H1 (cell line): ENCODE measurements around the gene SURF1. TPM values are rescaled to one million over a fixed set of nuclear protein-coding genes. Genes with fewer than 3 reads are reported as not detected.

Source experiments
- CTCF ChIA-PET: fragments of 300-600 bp; sonication (Branson Sonifier 250); formaldehyde crosslinking; loops from one replicate; lab custom pipeline; 2021; ENCODE audit not compliant: partially characterized antibody; lab: Charles Lee
- POLR2A ChIA-PET: fragments of 300-600 bp; sonication (Branson Sonifier 250); formaldehyde crosslinking; loops from one replicate; lab custom pipeline; 2021; ENCODE audit warnings: inconsistent platforms; ENCODE audit not compliant: partially characterized antibody; lab: Charles Lee
- DNase-seq, 2 experiments: peaks; one replicate each; pipeline versions ENCODE4 v3.0.0 to v3.0.0-alpha.2; 2010 to 2022; ENCODE audit warnings: low spot score in 2 of 2, low read depth in 1 of 2, mixed read lengths in 1 of 2
- FAIRE-seq: peaks from 2 replicates; lab custom pipeline; 2011; peaks lifted over from hg19 to GRCh38; lab: Jason Lieb, UNC
- H2AFZ ChIP-seq: 2 replicates; pipeline ENCODE4 v1.8.1; 2012; ENCODE audit warnings: low read length, inconsistent platforms
- H2AK5ac ChIP-seq: 2 replicates; pipeline ENCODE4 v1.6.1; 2013; ENCODE audit warnings: low read depth, low read length
- H2BK120ac ChIP-seq: replicated peaks from 2 replicates; pipeline ENCODE3; 2013; ENCODE audit warnings: low read depth, low read length, inconsistent platforms
- H2BK12ac ChIP-seq: 2 replicates; pipeline ENCODE4 v1.6.1; 2013; ENCODE audit warnings: low read depth, low read length
- H2BK15ac ChIP-seq: 2 replicates; pipeline ENCODE4 v1.6.1; 2013; ENCODE audit warnings: low read length
- H2BK20ac ChIP-seq: 2 replicates; pipeline ENCODE4 v1.6.1; 2013; ENCODE audit warnings: low read length
- H2BK5ac ChIP-seq: 2 replicates; pipeline ENCODE4 v1.6.1; 2013; ENCODE audit warnings: low read depth, low read length
- H3K14ac ChIP-seq: 2 replicates; pipeline ENCODE4 v1.6.1; 2013; ENCODE audit warnings: inconsistent platforms; ENCODE audit not compliant: insufficient read length
- H3K18ac ChIP-seq: 2 replicates; pipeline ENCODE4 v1.6.1; 2013; ENCODE audit warnings: low read length; ENCODE audit errors: extremely low read depth
- H3K23ac ChIP-seq: 2 replicates; pipeline ENCODE4 v1.6.1; 2013; ENCODE audit warnings: inconsistent platforms; ENCODE audit not compliant: insufficient read length
- H3K23me2 ChIP-seq: 2 replicates; pipeline ENCODE4 v1.6.1; 2013; ENCODE audit warnings: low read depth, low read length
- H3K27ac ChIP-seq: 2 replicates; pipeline ENCODE4 v1.6.1; 2011; ENCODE audit warnings: low read depth, low read length, inconsistent platforms
- H3K27me3 ChIP-seq, 4 experiments: replicated peaks in 1 of 4; 1 replicate in 1 of 4; 2 replicates in 3 of 4; pipeline versions ENCODE4 v1.6.1 to v1.8.1; 2011 to 2013; ENCODE audit warnings: low read length in 3 of 4, mild to moderate bottlenecking in 3 of 4, inconsistent platforms in 2 of 4, mixed read lengths in 2 of 4, moderate library complexity in 1 of 4; ENCODE audit not compliant: control insufficient read depth in 3 of 4, insufficient read depth in 3 of 4; ENCODE audit errors: extremely low read depth in 1 of 4
- H3K36me3 ChIP-seq, 4 experiments: 2 replicates each; pipeline versions ENCODE4 v1.6.1 to v1.8.1; 2011 to 2013; ENCODE audit warnings: mild to moderate bottlenecking in 4 of 4, low read length in 3 of 4, moderate library complexity in 2 of 4, control low read depth in 1 of 4, inconsistent platforms in 1 of 4; ENCODE audit not compliant: insufficient read depth in 4 of 4, control insufficient read depth in 2 of 4
- H3K4ac ChIP-seq: replicated peaks from 2 replicates; pipeline ENCODE3; 2013; ENCODE audit warnings: low read length, low read depth, mixed read lengths, inconsistent platforms; ENCODE audit not compliant: insufficient read length
- H3K4me1 ChIP-seq, 4 experiments: replicated peaks in 1 of 4; 1 replicate in 1 of 4; 2 replicates in 3 of 4; pipeline versions ENCODE4 v1.6.1 to v1.8.1; 2011 to 2013; ENCODE audit warnings: low read length in 3 of 4, inconsistent platforms in 2 of 4, mixed read lengths in 1 of 4; ENCODE audit not compliant: insufficient read depth in 4 of 4, control insufficient read depth in 3 of 4
- H3K4me2 ChIP-seq, 2 experiments: 2 replicates each; pipeline versions ENCODE4 v1.6.1 to v1.8.1; 2011 to 2013; ENCODE audit warnings: low read depth in 2 of 2, low read length in 2 of 2, control low read depth in 1 of 2, inconsistent platforms in 1 of 2, mild to moderate bottlenecking in 1 of 2; ENCODE audit not compliant: insufficient read depth in 1 of 2
- H3K4me3 ChIP-seq, 4 experiments: fragments of 200-600, 300-600 bp in 1 of 4; sonication (generic), shearing (Covaris generic), sonication (Bioruptor Twin) in 1 of 4; 2 replicates each; pipeline versions ENCODE4 v1.5.1 to v1.8.1; 2011 to 2016; ENCODE audit warnings: low read length in 4 of 4, low read depth in 3 of 4, control low read depth in 2 of 4, inconsistent platforms in 2 of 4, mild to moderate bottlenecking in 2 of 4, mixed read lengths in 1 of 4, moderate library complexity in 1 of 4; ENCODE audit not compliant: insufficient read depth in 2 of 4; ENCODE audit errors: extremely low read depth in 1 of 4
- H3K56ac ChIP-seq: replicated peaks from 2 replicates; pipeline ENCODE3; 2013; ENCODE audit warnings: low read depth, mild to moderate bottlenecking, mixed read lengths, low read length, inconsistent platforms; ENCODE audit not compliant: insufficient read length
- H3K79me1 ChIP-seq: 2 replicates; pipeline ENCODE4 v1.6.1; 2013; ENCODE audit warnings: low read depth, low read length, control low read depth
- H3K79me2 ChIP-seq, 2 experiments: 2 replicates each; pipeline versions ENCODE4 v1.6.1 to v1.8.1; 2012 to 2013; ENCODE audit warnings: low read length in 2 of 2, mild to moderate bottlenecking in 2 of 2, inconsistent platforms in 1 of 2; ENCODE audit not compliant: insufficient read depth in 2 of 2, control insufficient read depth in 1 of 2
- H3K9ac ChIP-seq, 4 experiments: replicated peaks in 1 of 4; 1 replicate in 1 of 4; 2 replicates in 3 of 4; pipeline versions ENCODE4 v1.6.1 to v1.8.1; 2011 to 2013; ENCODE audit warnings: low read depth in 3 of 4, low read length in 3 of 4, control low read depth in 2 of 4, mild to moderate bottlenecking in 2 of 4, moderate library complexity in 2 of 4, inconsistent platforms in 1 of 4; ENCODE audit errors: extremely low read depth in 1 of 4
- H3K9me3 ChIP-seq, 2 experiments: 2 replicates each; pipeline versions ENCODE4 v1.6.1 to v1.8.1; 2012 to 2013; ENCODE audit warnings: mild to moderate bottlenecking in 2 of 2, moderate library complexity in 2 of 2, control low read depth in 1 of 2, inconsistent platforms in 1 of 2, low read depth in 1 of 2, low read length in 1 of 2, mixed read lengths in 1 of 2; ENCODE audit not compliant: insufficient read depth in 2 of 2
- H4K20me1 ChIP-seq, 2 experiments: replicated peaks in 1 of 2; 2 replicates each; pipeline versions ENCODE3 to v1.8.1; 2011 to 2013; ENCODE audit warnings: inconsistent platforms in 2 of 2, low read length in 2 of 2, mild to moderate bottlenecking in 1 of 2; ENCODE audit not compliant: insufficient read depth in 2 of 2, control insufficient read depth in 1 of 2
- H4K5ac ChIP-seq: 2 replicates; pipeline ENCODE4 v1.6.1; 2013; ENCODE audit warnings: low read length, low read depth, mixed read lengths, inconsistent platforms; ENCODE audit not compliant: insufficient read length
- H4K8ac ChIP-seq: 2 replicates; pipeline ENCODE4 v1.8.0; 2013; ENCODE audit warnings: mild to moderate bottlenecking, moderate library complexity, low read length, inconsistent platforms; ENCODE audit not compliant: insufficient read depth; ENCODE audit errors: extremely low read depth
- H4K91ac ChIP-seq: replicated peaks from 2 replicates; pipeline ENCODE3; 2013; ENCODE audit warnings: low read length, mixed read lengths, inconsistent platforms; ENCODE audit not compliant: insufficient read length
- ATF2 ChIP-seq: IDR thresholded peaks from 2 replicates; pipeline ENCODE4 v1.6.1; 2012; ENCODE audit warnings: low read length, inconsistent platforms
- CHD1 ChIP-seq: IDR thresholded peaks from 2 replicates; pipeline ENCODE4 v1.6.1; 2012; ENCODE audit warnings: low read depth, low read length, improper control_type of control experiment
- CHD2 ChIP-seq: IDR thresholded peaks from 2 replicates; pipeline ENCODE4 v1.6.1; 2012; ENCODE audit warnings: low read length, improper control_type of control experiment
- NANOG ChIP-seq: IDR thresholded peaks from 2 replicates; pipeline ENCODE4 v1.6.1; 2011; ENCODE audit warnings: low read length, low read depth, mild to moderate bottlenecking, inconsistent platforms; ENCODE audit not compliant: insufficient read depth, poor library complexity, severe bottlenecking
- POLR2AphosphoS5 ChIP-seq: IDR thresholded peaks from 2 replicates; pipeline ENCODE4 v1.6.1; 2011; ENCODE audit warnings: low read depth, low read length
- RFX5 ChIP-seq: IDR thresholded peaks from 2 replicates; pipeline ENCODE4 v1.6.1; 2011; ENCODE audit warnings: low read depth, low read length, improper control_type of control experiment, borderline replicate concordance
- SAP30 ChIP-seq: fragments of 300-600 bp; sonication (generic); IDR thresholded peaks from 2 replicates; pipeline ENCODE4 v1.7.1; 2012; ENCODE audit warnings: low read length, moderate library complexity, mild to moderate bottlenecking, inconsistent platforms; ENCODE audit not compliant: insufficient read depth, insufficient replicate concordance
- SP4 ChIP-seq: IDR thresholded peaks from 2 replicates; pipeline ENCODE4 v1.6.1; 2012; ENCODE audit warnings: low read length, inconsistent platforms
- USF2 ChIP-seq: IDR thresholded peaks from 2 replicates; pipeline ENCODE4 v1.6.1; 2011; ENCODE audit warnings: low read length, improper control_type of control experiment
- YY1 ChIP-seq: IDR thresholded peaks from 2 replicates; pipeline ENCODE4 v1.6.1; 2011; ENCODE audit warnings: low read depth, mild to moderate bottlenecking, low read length
- WGBS, 2 experiments: shearing (Covaris generic) in 1 of 2; methylation state at CpG; one replicate each; pipeline versions ENCODE4 v1.1.6 to v1.1.7; 2013 to 2015; ENCODE audit warnings: low lambda C conversion rate in 2 of 2, mixed read lengths in 2 of 2, inconsistent platforms in 1 of 2, low coverage in 1 of 2, missing lambda C conversion rate in 1 of 2; ENCODE audit not compliant: insufficient replicate concordance in 2 of 2, insufficient coverage in 1 of 2, insufficient read length in 1 of 2; ENCODE audit errors: extremely low coverage in 1 of 2, missing lambda C conversion rate in 1 of 2; 5-methylcytosine and 5-hydroxymethylcytosine counted together
- polyA plus RNA-seq, 7 experiments: library from polyadenylated mRNA; depleted of rRNA in 3 of 7; stranded (reverse) in 5 of 7; unstranded in 2 of 7; fragments of >200 nt in 5 of 7; fragments of 200-250 nt in 2 of 7; gene quantifications; 1 replicate in 5 of 7; 2 replicates in 1 of 7; 4 replicates in 1 of 7; pipeline versions ENCODE4 v1.2.1 to v1.2.3, GENCODE V29; 2011 to 2013; ENCODE audit warnings: missing spikeins in 2 of 7, mixed read lengths in 2 of 7
- total RNA-seq: library from RNA; stranded (reverse); fragmentation: NEBNext Ultra II Directional; extraction: Animal tissue kit (Norgen Biotek cat#: 25700); gene quantifications from 2 replicates; pipeline ENCODE4 v1.2.1, GENCODE V29; 2021

SURF1 gene
- total and polyA plus RNA-seq, 2 of the 8 experiments (the other 6 are each of a cell fraction or from before 2014, with no cell fraction given) = 43.1 to 44.7 TPM

DNA sequence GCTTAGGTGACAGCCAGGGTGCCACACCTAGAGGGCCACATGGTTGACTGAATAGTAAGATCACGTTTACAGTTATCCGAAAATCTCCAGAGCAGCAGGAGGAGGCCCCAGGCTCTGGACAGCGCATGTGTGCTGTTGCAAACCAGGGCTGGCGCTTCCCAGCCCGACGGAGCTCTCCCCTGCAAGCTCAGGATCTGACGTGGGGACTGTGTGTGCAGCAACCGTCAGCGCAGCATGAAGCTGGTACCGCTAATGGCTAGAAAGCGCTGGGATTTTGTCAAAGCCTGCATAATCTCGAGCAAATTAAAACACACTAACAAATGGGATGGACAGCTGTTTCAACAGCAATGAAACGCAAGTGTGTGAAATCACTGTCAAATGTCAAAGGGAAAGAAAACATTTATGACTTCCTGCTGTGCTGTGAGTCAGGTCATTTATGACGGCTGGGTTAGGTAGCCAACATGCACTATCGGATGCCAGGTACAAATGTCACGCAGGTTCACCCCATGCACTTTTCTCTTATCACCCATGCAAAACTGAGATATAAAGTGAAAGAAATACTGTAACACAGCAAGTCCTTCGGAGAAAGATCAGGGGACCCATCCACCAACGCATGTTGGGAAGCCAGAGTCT lies 12.1 kb upstream of the SURF1 start:
- no peak overlapping the region for H4K91ac ChIP-seq
- H2BK15ac ChIP-seq = no peak overlapping the region
- no peaks in the 10 kb centered on the region for H3K23me2 ChIP-seq
- H3K27me3 ChIP-seq = no peaks in the 10 kb centered on the region
- H3K79me1 ChIP-seq = peaks cover 38% of the 10 kb centered on the region
- no peak overlapping the region for H3K4me2 ChIP-seq
- H3K23ac ChIP-seq = no peak overlapping the region
- no peak overlapping the region for H3K27ac ChIP-seq
- no peak overlapping the region for H2BK20ac ChIP-seq
- peaks cover 18 to 70% of the 10 kb centered on the region in 2 experiments; a peak in 3 of 4 replicates for H3K79me2 ChIP-seq
- no peak overlapping the region for H2BK5ac ChIP-seq
- no peak overlapping the region for H3K4ac ChIP-seq
- H4K5ac ChIP-seq = no peak overlapping the region
- no peak overlapping the region for H3K14ac ChIP-seq
- H3K4me3 ChIP-seq = no peak overlapping the region
- CTCF ChIA-PET = interaction anchor here (0.9 to 10.1 kb wide), 5 partner anchors 11 to 41 kb away, joined by 3 to 90 read pairs (median 5); partner anchors contain the start of genes SURF1 and SURF2
- H3K9me3 ChIP-seq = no peaks in the 10 kb centered on the region
- H3K18ac ChIP-seq = no peak overlapping the region
- POLR2A ChIA-PET = interaction anchor here (19.9 kb wide), 1 partner anchor 15 kb away, joined by 461 read pairs; the partner anchor contains the start of genes MED22, RPL7A, SURF1 and SURF2
- H3K36me3 ChIP-seq = peaks cover 12 to 40% (median 34%) of the 10 kb centered on the region in 4 experiments; a peak in 7 of 8 replicates
- H3K56ac ChIP-seq = no peak overlapping the region
- peaks cover 45 to 66% of the 10 kb centered on the region in 2 experiments for H4K20me1 ChIP-seq
- no peak for DNase-seq
- H2BK12ac ChIP-seq = no peak overlapping the region
- H3K4me1 ChIP-seq = no peaks in the 10 kb centered on the region; a peak in 1 of 7 replicates
- H2AFZ ChIP-seq = no peak overlapping the region
- FAIRE-seq = no peak
- WGBS, 2 experiments = 94% methylated on average over 18 of the region's 18 CpGs; no CpG with 5 or more reads in 1 of the 2 experiments
- no peak overlapping the region for H2AK5ac ChIP-seq
- no peak overlapping the region for H4K8ac ChIP-seq
- no peak overlapping the region for H3K9ac ChIP-seq
- H2BK120ac ChIP-seq = no peak overlapping the region
- TF ChIP-seq YY1 (no peak), RFX5 (no peak), ATF2 (no peak), SP4 (no peak), CHD2 (no peak), SAP30 (no peak), POLR2AphosphoS5 (no peak), NANOG (no peak), USF2 (no peak), CHD1 (no peak)
